Cardiac ventricle fibroblast (primary cell): ENCODE data around the gene ATOH1. TPM values are rescaled to one million over a fixed set of nuclear protein-coding genes. Genes with fewer than 3 reads are reported as not detected.

Experiments used
- total RNA-seq: library from RNA; depleted of rRNA; stranded (reverse); fragments of >200 nt; gene quantifications from 2 replicates; pipeline ENCODE4 v1.2.3, GENCODE V29; 2015

ATOH1 gene
- total RNA-seq: not detected in 2 replicates

DNA sequence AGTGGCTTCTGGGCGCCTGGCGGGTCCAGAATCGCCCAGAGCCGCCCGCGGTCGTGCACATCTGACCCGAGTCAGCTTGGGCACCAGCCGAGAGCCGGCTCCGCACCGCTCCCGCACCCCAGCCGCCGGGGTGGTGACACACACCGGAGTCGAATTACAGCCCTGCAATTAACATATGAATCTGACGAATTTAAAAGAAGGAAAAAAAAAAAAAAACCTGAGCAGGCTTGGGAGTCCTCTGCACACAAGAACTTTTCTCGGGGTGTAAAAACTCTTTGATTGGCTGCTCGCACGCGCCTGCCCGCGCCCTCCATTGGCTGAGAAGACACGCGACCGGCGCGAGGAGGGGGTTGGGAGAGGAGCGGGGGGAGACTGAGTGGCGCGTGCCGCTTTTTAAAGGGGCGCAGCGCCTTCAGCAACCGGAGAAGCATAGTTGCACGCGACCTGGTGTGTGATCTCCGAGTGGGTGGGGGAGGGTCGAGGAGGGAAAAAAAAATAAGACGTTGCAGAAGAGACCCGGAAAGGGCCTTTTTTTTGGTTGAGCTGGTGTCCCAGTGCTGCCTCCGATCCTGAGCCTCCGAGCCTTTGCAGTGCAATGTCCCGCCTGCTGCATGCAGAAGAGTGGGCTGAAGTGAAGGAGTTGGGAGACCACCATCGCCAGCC is at the start of gene ATOH1:
ATOH1 (plus strand) TSS at position 422 of the 663 bp plus-strand sequence; CDS start at position 596, 174 bp downstream.

